HepG2 (cell line): ENCODE results near the gene MBOAT7. TPM values are rescaled to one million over a fixed set of nuclear protein-coding genes. Genes with fewer than 3 reads are reported as not detected.

Experiments used
- ATF7 ChIP-seq, 2 experiments: fragments of 450-650 bp in 1 of 2; sonication (generic) in 1 of 2; formaldehyde crosslinking in 1 of 2; IDR thresholded peaks; 2 replicates each; pipeline versions ENCODE4 v1.4.0 to v1.6.1; 2016 to 2020; ENCODE audit warnings: antibody characterized with exemption in 1 of 2, mild to moderate bottlenecking in 1 of 2, missing genetic modification reagents in 1 of 2
- CHCHD3 ChIP-seq: sonication (generic); formaldehyde crosslinking; IDR thresholded peaks from 2 replicates; pipeline ENCODE4 v1.8.0; 2022; ENCODE audit warnings: mild to moderate bottlenecking, missing genetic modification reagents, moderate library complexity
- FOSL2 ChIP-seq: sonication (generic); formaldehyde crosslinking; IDR thresholded peaks from 2 replicates; pipeline ENCODE4 v1.4.0; 2020; ENCODE audit warnings: missing genetic modification reagents
- HCFC1 ChIP-seq: fragments of 150-350 bp; IDR thresholded peaks from 2 replicates; pipeline ENCODE4 v1.6.1; 2014; ENCODE audit warnings: low read depth, low read length
- MYC ChIP-seq: sonication (generic); formaldehyde crosslinking; IDR thresholded peaks from 2 replicates; pipeline ENCODE4 v1.9.0; 2021; ENCODE audit warnings: missing genetic modification reagents, borderline replicate concordance
- NCOA1 ChIP-seq: sonication (generic); formaldehyde crosslinking; IDR thresholded peaks from 2 replicates; pipeline ENCODE4 v1.9.0; 2021; ENCODE audit warnings: missing genetic modification reagents
- PAX8 ChIP-seq: sonication (generic); formaldehyde crosslinking; IDR thresholded peaks from 2 replicates; pipeline ENCODE4 v1.8.0; 2022; ENCODE audit warnings: mild to moderate bottlenecking, missing genetic modification reagents, borderline replicate concordance
- POLR2G ChIP-seq: fragments of 200-400 bp; formaldehyde crosslinking; IDR thresholded peaks from 2 replicates; pipeline ENCODE4 v1.6.1; 2018; ENCODE audit warnings: mild to moderate bottlenecking, low read depth, low read length, moderate library complexity
- REL ChIP-seq: sonication (generic); formaldehyde crosslinking; conservative IDR thresholded peaks from 2 replicates; pipeline ENCODE4 v1.8.0; 2022; ENCODE audit warnings: mild to moderate bottlenecking, missing genetic modification reagents, moderate library complexity
- SIX4 ChIP-seq: sonication (generic); formaldehyde crosslinking; IDR thresholded peaks from 2 replicates; pipeline ENCODE4 v1.4.0; 2020; ENCODE audit warnings: missing genetic modification reagents
- TMF1 ChIP-seq: sonication (generic); formaldehyde crosslinking; IDR thresholded peaks from 2 replicates; pipeline ENCODE4 v1.8.1; 2022; ENCODE audit warnings: low read depth, missing genetic modification reagents
- TOE1 ChIP-seq: sonication (generic); formaldehyde crosslinking; IDR thresholded peaks from 2 replicates; pipeline ENCODE4 v1.4.0; 2020; ENCODE audit warnings: mild to moderate bottlenecking, missing genetic modification reagents
- YY1 ChIP-seq: IDR thresholded peaks from 2 replicates; pipeline ENCODE4 v1.6.1; 2011; ENCODE audit warnings: low read length, low read depth, moderate library complexity, mild to moderate bottlenecking; ENCODE audit not compliant: insufficient read depth, insufficient replicate concordance
- ZBTB33 ChIP-seq: sonication (generic); formaldehyde crosslinking; IDR thresholded peaks from 2 replicates; pipeline ENCODE4 v1.4.0; 2020; ENCODE audit warnings: missing genetic modification reagents
- ZNF205 ChIP-seq: IDR thresholded peaks from 2 replicates; pipeline ENCODE4 v1.6.1; 2018; ENCODE audit warnings: missing biosample characterization, missing genetic modification reagents
- ZNF251 ChIP-seq: sonication (generic); formaldehyde crosslinking; IDR thresholded peaks from 2 replicates; pipeline ENCODE4 v1.9.0; 2021; ENCODE audit warnings: mild to moderate bottlenecking, missing genetic modification reagents
- ZNF383 ChIP-seq: sonication (generic); formaldehyde crosslinking; IDR thresholded peaks from 2 replicates; pipeline ENCODE4 v1.4.0; 2020; ENCODE audit warnings: missing genetic modification reagents, mild to moderate bottlenecking, borderline replicate concordance
- ZNF547 ChIP-seq: sonication (generic); formaldehyde crosslinking; IDR thresholded peaks from 2 replicates; pipeline ENCODE4 v1.5.1; 2020; ENCODE audit warnings: mild to moderate bottlenecking, missing genetic modification reagents
- ZNF598 ChIP-seq: sonication (generic); formaldehyde crosslinking; IDR thresholded peaks from 2 replicates; pipeline ENCODE4 v1.5.1; 2020; ENCODE audit warnings: mild to moderate bottlenecking, missing genetic modification reagents, borderline replicate concordance
- polyA plus RNA-seq, 8 experiments: library from polyadenylated mRNA; depleted of rRNA in 3 of 8; stranded (reverse) in 7 of 8; unstranded in 1 of 8; fragments of >200 nt; fragmentation: Illumina TruSeq in 4 of 8; extraction: Trizol in 4 of 8; gene quantifications; 2 replicates each; pipeline versions ENCODE4 v1.2.1 to v1.2.3, GENCODE V29; 2011 to 2016; ENCODE audit warnings: low read depth in 4 of 8, missing spikeins in 1 of 8, mixed read lengths in 1 of 8; ENCODE audit not compliant: insufficient read depth in 1 of 8
- total RNA-seq, 5 experiments: library from RNA; depleted of rRNA; stranded (reverse); fragments of >200 nt; fragmentation: Illumina TruSeq; extraction: Trizol; gene quantifications; 2 replicates each; pipeline ENCODE4 v1.2.3, GENCODE V29; 2016; ENCODE audit warnings: low read depth in 1 of 5
- TF ChIP-seq, protein P1 (sequence below): sonication (generic); formaldehyde crosslinking; IDR thresholded peaks from 2 replicates; pipeline ENCODE4 v1.4.0; 2020; ENCODE audit warnings: missing genetic modification reagents
- TF ChIP-seq, protein P2 (sequence below): sonication (generic); formaldehyde crosslinking; IDR thresholded peaks from 2 replicates; pipeline ENCODE4 v1.5.0; 2020; ENCODE audit warnings: mild to moderate bottlenecking, missing genetic modification reagents, borderline replicate concordance

The MBOAT7 gene
- total and polyA plus RNA-seq, 2 of the 13 experiments (the other 11 are each of a cell fraction or from before 2014, with no cell fraction given) = 22.2 to 25.5 TPM

GRCh38 chr19:54191011-54191810 is 1.8 kb upstream of the MBOAT7 start, which contains the start of gene TSEN34 (continued):
- TF ChIP-seq HCFC1 (no peak), YY1 (peak; percentile 34), CHCHD3 (CRISPR knock-in tag) (no peak), SIX4 (no peak), ZNF205 (no peak), TOE1 (no peak), ZNF598 (no peak), MYC (peak; percentile 65), ZNF547 (CRISPR knock-in tag) (peak; percentile 68; the same call in 1 of the 2 replicates), NCOA1 (CRISPR knock-in tag) (peak; percentile 84), ATF7 (IDR thresholded peaks at IDR 0.05) (no peak), ATF7 (CRISPR knock-in tag; IDR thresholded peaks at IDR 0.05) (no peak), ZBTB33 (no peak), POLR2G (0 out of 2 replicates have a peak, but pooled peaks have one; percentile 40), PAX8 (CRISPR knock-in tag) (no peak), ZNF383 (no peak), TMF1 (CRISPR knock-in tag) (no peak), REL (no peak), ZNF251 (CRISPR knock-in tag) (no peak), FOSL2 (CRISPR knock-in tag) (0 out of 2 replicates have a peak, but pooled peaks have one; percentile 5)
- TF ChIP-seq, protein P1, sequence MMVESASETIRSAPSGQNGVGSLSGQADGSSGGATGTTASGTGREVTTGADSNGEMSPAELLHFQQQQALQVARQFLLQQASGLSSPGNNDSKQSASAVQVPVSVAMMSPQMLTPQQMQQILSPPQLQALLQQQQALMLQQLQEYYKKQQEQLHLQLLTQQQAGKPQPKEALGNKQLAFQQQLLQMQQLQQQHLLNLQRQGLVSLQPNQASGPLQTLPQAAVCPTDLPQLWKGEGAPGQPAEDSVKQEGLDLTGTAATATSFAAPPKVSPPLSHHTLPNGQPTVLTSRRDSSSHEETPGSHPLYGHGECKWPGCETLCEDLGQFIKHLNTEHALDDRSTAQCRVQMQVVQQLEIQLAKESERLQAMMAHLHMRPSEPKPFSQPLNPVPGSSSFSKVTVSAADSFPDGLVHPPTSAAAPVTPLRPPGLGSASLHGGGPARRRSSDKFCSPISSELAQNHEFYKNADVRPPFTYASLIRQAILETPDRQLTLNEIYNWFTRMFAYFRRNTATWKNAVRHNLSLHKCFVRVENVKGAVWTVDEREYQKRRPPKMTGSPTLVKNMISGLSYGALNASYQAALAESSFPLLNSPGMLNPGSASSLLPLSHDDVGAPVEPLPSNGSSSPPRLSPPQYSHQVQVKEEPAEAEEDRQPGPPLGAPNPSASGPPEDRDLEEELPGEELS (CRISPR knock-in tag) = peak; percentile 41
- TF ChIP-seq, protein P2, sequence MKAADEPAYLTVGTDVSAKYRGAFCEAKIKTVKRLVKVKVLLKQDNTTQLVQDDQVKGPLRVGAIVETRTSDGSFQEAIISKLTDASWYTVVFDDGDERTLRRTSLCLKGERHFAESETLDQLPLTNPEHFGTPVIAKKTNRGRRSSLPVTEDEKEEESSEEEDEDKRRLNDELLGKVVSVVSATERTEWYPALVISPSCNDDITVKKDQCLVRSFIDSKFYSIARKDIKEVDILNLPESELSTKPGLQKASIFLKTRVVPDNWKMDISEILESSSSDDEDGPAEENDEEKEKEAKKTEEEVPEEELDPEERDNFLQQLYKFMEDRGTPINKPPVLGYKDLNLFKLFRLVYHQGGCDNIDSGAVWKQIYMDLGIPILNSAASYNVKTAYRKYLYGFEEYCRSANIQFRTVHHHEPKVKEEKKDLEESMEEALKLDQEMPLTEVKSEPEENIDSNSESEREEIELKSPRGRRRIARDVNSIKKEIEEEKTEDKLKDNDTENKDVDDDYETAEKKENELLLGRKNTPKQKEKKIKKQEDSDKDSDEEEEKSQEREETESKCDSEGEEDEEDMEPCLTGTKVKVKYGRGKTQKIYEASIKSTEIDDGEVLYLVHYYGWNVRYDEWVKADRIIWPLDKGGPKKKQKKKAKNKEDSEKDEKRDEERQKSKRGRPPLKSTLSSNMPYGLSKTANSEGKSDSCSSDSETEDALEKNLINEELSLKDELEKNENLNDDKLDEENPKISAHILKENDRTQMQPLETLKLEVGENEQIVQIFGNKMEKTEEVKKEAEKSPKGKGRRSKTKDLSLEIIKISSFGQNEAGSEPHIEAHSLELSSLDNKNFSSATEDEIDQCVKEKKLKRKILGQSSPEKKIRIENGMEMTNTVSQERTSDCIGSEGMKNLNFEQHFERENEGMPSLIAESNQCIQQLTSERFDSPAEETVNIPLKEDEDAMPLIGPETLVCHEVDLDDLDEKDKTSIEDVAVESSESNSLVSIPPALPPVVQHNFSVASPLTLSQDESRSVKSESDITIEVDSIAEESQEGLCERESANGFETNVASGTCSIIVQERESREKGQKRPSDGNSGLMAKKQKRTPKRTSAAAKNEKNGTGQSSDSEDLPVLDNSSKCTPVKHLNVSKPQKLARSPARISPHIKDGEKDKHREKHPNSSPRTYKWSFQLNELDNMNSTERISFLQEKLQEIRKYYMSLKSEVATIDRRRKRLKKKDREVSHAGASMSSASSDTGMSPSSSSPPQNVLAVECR (CRISPR knock-in tag) = peak; percentile 84
